GM23248 (cell line): Measurements from ENCODE around the gene HS6ST1. TPM values are rescaled to one million over a fixed set of nuclear protein-coding genes. Genes with fewer than 3 reads are reported as not detected.

Experiments
- DNase-seq: peaks from one replicate; pipeline ENCODE4 v3.0.0-alpha.2; 2015
- H2AFZ ChIP-seq: fragments of 200-600 bp; sonication (generic); 2 replicates; pipeline ENCODE4 v1.6.1; 2016; ENCODE audit warnings: antibody characterized with exemption
- H3F3A ChIP-seq: fragments of 200-600 bp; sonication (generic); 2 replicates; pipeline ENCODE4 v1.6.1; 2016; ENCODE audit warnings: mild to moderate bottlenecking, antibody characterized with exemption, mixed run types; ENCODE audit not compliant: insufficient read depth
- H3K27ac ChIP-seq: fragments of 200-600 bp; sonication (generic); 2 replicates; pipeline ENCODE4 v1.5.1; 2016; ENCODE audit warnings: mild to moderate bottlenecking
- H3K27me3 ChIP-seq: fragments of 200-600 bp; sonication (generic); replicated peaks from 2 replicates; pipeline ENCODE4 v1.6.1; 2016; ENCODE audit warnings: mild to moderate bottlenecking; ENCODE audit not compliant: insufficient read depth
- H3K36me3 ChIP-seq: fragments of 200-600 bp; sonication (generic); 2 replicates; pipeline ENCODE4 v1.6.1; 2016; ENCODE audit warnings: low read depth, mild to moderate bottlenecking
- H3K4me1 ChIP-seq: fragments of 200-600 bp; sonication (generic); 2 replicates; pipeline ENCODE4 v1.6.1; 2016; ENCODE audit warnings: mild to moderate bottlenecking; ENCODE audit not compliant: insufficient read depth
- H3K4me2 ChIP-seq: fragments of 200-600 bp; sonication (generic); one replicate; pipeline ENCODE4 v1.6.1; 2016; ENCODE audit warnings: mild to moderate bottlenecking; ENCODE audit not compliant: unreplicated experiment
- H3K4me3 ChIP-seq: fragments of 200-600 bp; sonication (generic); 2 replicates; pipeline ENCODE4 v1.5.1; 2016; ENCODE audit warnings: mild to moderate bottlenecking
- H3K79me2 ChIP-seq: fragments of 200-600 bp; sonication (generic); 2 replicates; pipeline ENCODE4 v1.6.1; 2016; ENCODE audit warnings: mild to moderate bottlenecking; ENCODE audit not compliant: insufficient read depth
- H3K9ac ChIP-seq: fragments of 200-600 bp; sonication (generic); 2 replicates; pipeline ENCODE4 v1.6.1; 2016; ENCODE audit warnings: mild to moderate bottlenecking
- H3K9me2 ChIP-seq: fragments of 200-600 bp; sonication (generic); 2 replicates; pipeline ENCODE4 v1.6.1; 2016; ENCODE audit warnings: mixed run types, mild to moderate bottlenecking, moderate library complexity; ENCODE audit not compliant: insufficient read depth
- H3K9me3 ChIP-seq: fragments of 200-600 bp; sonication (generic); one replicate; pipeline ENCODE4 v1.6.1; 2017; ENCODE audit warnings: low read depth
- H4K20me1 ChIP-seq: fragments of 200-600 bp; sonication (generic); 2 replicates; pipeline ENCODE4 v1.6.0; 2016; ENCODE audit not compliant: insufficient read depth
- EZH2 ChIP-seq: fragments of 200-600 bp; sonication (generic); IDR thresholded peaks from 2 replicates; pipeline ENCODE4 v1.6.1; 2018; ENCODE audit warnings: antibody characterized with exemption, mild to moderate bottlenecking; ENCODE audit not compliant: insufficient read depth, poor library complexity, severe bottlenecking
- EZH2phosphoT487 ChIP-seq: fragments of 200-600 bp; sonication (generic); IDR thresholded peaks from 2 replicates; pipeline ENCODE4 v1.6.1; 2018; ENCODE audit warnings: antibody characterized with exemption, moderate library complexity, mild to moderate bottlenecking, low read depth; ENCODE audit not compliant: insufficient read depth
- whole genome bisulfite sequencing, 2 experiments: methylation state at CpG; one replicate each; pipeline ENCODE4 v1.1.6; 2015 to 2017; ENCODE audit warnings: low lambda C conversion rate in 2 of 2, low coverage in 1 of 2; ENCODE audit errors: missing lambda C conversion rate in 2 of 2; 5-methylcytosine and 5-hydroxymethylcytosine counted together
- in situ Hi-C: fragments of 300-500 bp; cut with MboI; formaldehyde crosslinking; loops from 2 replicates; pipeline ENCODE4 v1.15.0; 2020
- polyA plus RNA-seq: library from polyadenylated mRNA; unstranded; fragments of >200 nt; fragmentation: Nextera tagmentation; extraction: Ambion mirVana; gene quantifications from 2 replicates; pipeline ENCODE4 v1.2.1, GENCODE V29; 2016
- small RNA-seq: library from RNA; depleted of rRNA; stranded (forward); fragments of <200 nt; gene quantifications from one replicate; pipeline ENCODE3, GENCODE V24; 2014; ENCODE audit warnings: low read depth, low replicate concordance
- total RNA-seq: library from RNA; depleted of rRNA; stranded (reverse); fragments of >200 nt; shearing (Covaris generic); gene quantifications from 2 replicates; pipeline ENCODE4 v1.2.3, GENCODE V29; 2014; rRNA removed

The HS6ST1 gene
- total and polyA plus RNA-seq, 2 experiments from 2014 or later = 3.3 to 27.3 TPM

DNA sequence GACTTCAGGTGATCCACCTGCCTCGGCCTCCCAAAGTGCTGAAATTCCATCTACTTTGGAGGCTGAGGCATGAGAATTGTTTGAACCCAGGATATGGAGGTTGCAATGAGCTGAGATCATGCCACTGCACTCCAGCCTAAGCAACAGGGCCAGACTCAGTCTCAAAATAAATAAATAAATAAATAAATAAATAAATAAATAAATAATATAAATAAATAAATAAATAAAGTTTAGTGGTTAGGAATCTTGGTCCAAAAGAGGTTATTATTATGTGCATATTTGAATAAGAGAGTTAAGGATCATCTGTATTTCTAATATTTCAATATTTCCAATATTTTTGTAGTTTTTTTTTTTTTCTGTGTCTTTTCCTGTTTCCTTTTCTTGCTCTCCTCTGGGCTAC is 90.8 kb downstream of the HS6ST1 start:
- no peaks in the 10 kb centered on the region for H3F3A ChIP-seq
- H3K4me2 ChIP-seq = no peak overlapping the region
- H3K79me2 ChIP-seq = no peaks in the 10 kb centered on the region
- DNase-seq = no peak
- no peak for TF ChIP-seq EZH2phosphoT487
- no peak for TF ChIP-seq EZH2
- H4K20me1 ChIP-seq = no peaks in the 10 kb centered on the region
- H3K36me3 ChIP-seq = no peaks in the 10 kb centered on the region
- H3K4me3 ChIP-seq = no peak overlapping the region
- no peaks in the 10 kb centered on the region for H3K9me3 ChIP-seq
- 84 to 89% methylated on average over 1 of the region's 1 CpG for WGBS, 2 experiments
- no peak overlapping the region for H3K9ac ChIP-seq
- in situ Hi-C loops = no loop called here
- H2AFZ ChIP-seq = no peak overlapping the region
- no peaks in the 10 kb centered on the region for H3K9me2 ChIP-seq
- no peaks in the 10 kb centered on the region for H3K4me1 ChIP-seq
- no peak overlapping the region for H3K27ac ChIP-seq
- H3K27me3 ChIP-seq = no peaks in the 10 kb centered on the region

DNA sequence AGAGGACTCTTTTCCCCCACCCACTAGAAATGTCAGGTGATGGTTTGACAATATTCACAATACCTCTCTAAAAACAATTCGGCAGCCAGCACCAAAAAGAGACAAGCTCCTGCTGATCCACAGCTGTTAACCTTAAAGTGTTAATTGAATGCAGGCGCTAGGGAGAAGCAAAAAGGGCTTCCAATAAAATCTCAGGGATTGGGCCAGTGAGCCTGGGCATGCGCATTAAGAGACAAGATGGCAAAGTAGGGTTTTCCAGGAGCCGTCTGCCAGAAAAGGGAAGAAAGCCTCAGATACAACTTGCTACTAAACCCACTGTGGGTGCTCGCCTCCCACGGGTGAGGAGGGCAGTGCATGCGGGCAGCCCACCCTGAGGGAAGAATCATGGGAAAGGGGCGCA is 98.8 kb downstream of the HS6ST1 start:
- Histone ChIP-seq H3K27me3 (no peaks in the 10 kb centered on the region), H3K4me3 (no peak overlapping the region), H3K4me1 (no peaks in the 10 kb centered on the region), H3K9ac (no peak overlapping the region), H4K20me1 (no peaks in the 10 kb centered on the region), H3K4me2 (no peak overlapping the region), H3K27ac (no peak overlapping the region), H3K79me2 (no peaks in the 10 kb centered on the region), H3K9me3 (no peaks in the 10 kb centered on the region), H2AFZ (no peak overlapping the region), H3K36me3 (no peaks in the 10 kb centered on the region), H3K9me2 (no peaks in the 10 kb centered on the region), H3F3A (no peaks in the 10 kb centered on the region)
- peak; percentile 6 for DNase-seq
- TF ChIP-seq EZH2 (no peak), EZH2phosphoT487 (no peak)
- in situ Hi-C loops = no loop called here
- WGBS, 2 experiments = 23 to 26% methylated on average over 8 of the region's 8 CpGs

DNA sequence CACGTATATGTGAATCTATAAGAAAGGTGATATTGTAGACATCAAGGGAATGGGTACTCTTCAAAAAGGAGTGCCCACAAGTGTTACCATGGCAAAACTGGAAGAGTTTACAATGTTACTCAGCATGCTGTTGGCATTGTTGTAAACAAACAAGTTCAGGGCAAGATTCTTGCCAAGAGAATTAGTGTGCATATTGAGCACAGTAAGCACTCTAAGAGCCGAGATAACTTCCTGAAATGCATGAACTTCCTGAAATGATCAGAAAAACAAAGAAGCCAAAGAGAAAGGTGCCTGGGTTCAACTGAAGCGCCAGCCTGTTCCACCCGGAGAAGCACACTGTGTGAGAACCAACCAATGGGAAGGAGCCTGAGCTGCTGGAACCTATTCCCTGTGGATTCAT is 101.0 kb downstream of the HS6ST1 start:
- Histone ChIP-seq H3K27ac (no peak overlapping the region), H3K36me3 (no peaks in the 10 kb centered on the region), H3K9ac (no peak overlapping the region), H3K4me2 (no peak overlapping the region), H3K9me3 (no peaks in the 10 kb centered on the region), H3K4me3 (no peak overlapping the region), H3K27me3 (no peaks in the 10 kb centered on the region), H3K79me2 (no peaks in the 10 kb centered on the region), H2AFZ (no peak overlapping the region), H3K9me2 (no peaks in the 10 kb centered on the region), H3K4me1 (no peaks in the 10 kb centered on the region), H4K20me1 (no peaks in the 10 kb centered on the region), H3F3A (no peaks in the 10 kb centered on the region)
- WGBS, 2 experiments = 48 to 53% methylated on average over 4 of the region's 4 CpGs
- no peak for TF ChIP-seq EZH2
- no peak for TF ChIP-seq EZH2phosphoT487
- in situ Hi-C loops = no loop called here
- no peak for DNase-seq

DNA sequence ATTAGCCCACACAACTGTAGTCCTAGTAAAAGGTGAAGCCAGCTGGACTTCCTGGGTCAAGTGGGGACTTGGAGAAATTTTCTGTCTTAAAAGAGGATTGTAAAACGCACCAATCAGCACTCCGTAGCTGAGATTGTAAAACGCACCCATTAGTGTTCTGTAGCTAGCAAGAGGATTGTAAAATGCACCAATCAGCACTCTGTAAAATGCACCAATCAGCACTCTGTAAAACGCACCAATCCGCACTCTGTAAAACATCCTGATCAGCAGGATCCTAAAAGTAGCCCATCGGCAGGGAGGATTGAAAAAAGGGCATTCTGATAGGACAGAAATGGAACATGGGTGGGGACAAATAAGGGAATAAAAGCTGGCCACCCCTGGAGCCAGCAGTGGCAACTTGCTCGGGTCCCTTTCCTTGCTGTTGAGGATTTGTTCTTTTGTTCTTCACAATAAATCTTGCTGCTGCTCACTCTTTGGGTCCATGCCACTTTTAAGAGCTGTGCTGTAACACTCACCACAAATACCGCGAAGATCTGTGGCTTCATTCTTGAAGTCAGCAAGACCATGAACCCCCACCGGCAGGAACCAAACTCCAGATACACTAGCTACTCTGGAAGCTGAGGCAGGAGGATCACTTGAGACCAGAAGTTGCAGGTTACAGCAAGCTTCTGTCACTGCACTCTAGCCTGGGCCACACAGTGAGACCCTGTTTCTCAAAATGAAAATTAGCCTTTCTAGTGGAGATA is 102.6 kb downstream of the HS6ST1 start:
- Histone ChIP-seq H3K4me2 (no peak overlapping the region), H3K9me2 (no peaks in the 10 kb centered on the region), H3K9me3 (no peaks in the 10 kb centered on the region), H3F3A (no peaks in the 10 kb centered on the region), H4K20me1 (no peaks in the 10 kb centered on the region), H3K27me3 (no peaks in the 10 kb centered on the region), H2AFZ (no peak overlapping the region), H3K36me3 (no peaks in the 10 kb centered on the region), H3K9ac (no peak overlapping the region), H3K79me2 (no peaks in the 10 kb centered on the region), H3K4me1 (no peaks in the 10 kb centered on the region), H3K4me3 (no peak overlapping the region), H3K27ac (no peak overlapping the region)
- no peak for DNase-seq
- 72 to 75% methylated on average over 10 of the region's 10 CpGs for WGBS, 2 experiments
- TF ChIP-seq EZH2phosphoT487 (no peak), EZH2 (no peak)
- in situ Hi-C loops = no loop called here

Small RNAs within 50 kb of the gene (small RNA-seq; reads per million reads assigned to genes)
- gene RF00019 = not detected

Other genes starting within 250 kb of the HS6ST1 start
- 53.6 and 64.4 TPM in 2 replicates for gene UGGT1, start 227.7 kb downstream of the HS6ST1 start, total RNA-seq
- gene UGGT1, start 227.7 kb downstream of the HS6ST1 start, polyA plus RNA-seq = 14.8 and 16.9 TPM in 2 replicates